DMS79 (cell line): ENCODE data around the gene CRB3.
A peak's percentile ranks its signal among the peaks of the same experiment; 100 is the strongest.
"Not testable (repeated sequence)": the region's sequence is repeated elsewhere in the genome, so short reads cannot be mapped to it uniquely, and the experiment has no call there.

Experiments
- DNase-seq: peaks from one replicate; lab custom pipeline; 2025; lab: John Stamatoyannopoulos, UW

CRB3 gene

GRCh38 chr19:6494438-6495036 is 30.5 kb downstream of the CRB3 start:
- no peak for DNase-seq

- DNase-seq: no peak
These were observed 31.9 kb downstream of the CRB3 start for GRCh38 chr19:6495947-6496346.

- no peak for DNase-seq
These were observed 34.4 kb downstream of the CRB3 start for GRCh38 chr19:6498294-6499036.

- DNase-seq: no peak
These were observed 35.1 kb downstream of the CRB3 start for GRCh38 chr19:6499052-6499790.

- DNase-seq: no peak
These were observed 37.0 kb downstream of the CRB3 start for GRCh38 chr19:6500837-6501739.

- DNase-seq: no peak
These were observed 37.9 kb downstream of the CRB3 start, which contains the start of gene TUBB4A for GRCh38 chr19:6501740-6502648. Gene TUBB4A, minus strand, starts transcription at chr19:6502309. Its CDS starts 97 bp downstream, at chr19:6502212.

- no peak for DNase-seq
These were observed 39.5 kb downstream of the CRB3 start for GRCh38 chr19:6503407-6504201.

GRCh38 chr19:6508028-6508771 is 44.1 kb downstream of the CRB3 start:
- DNase-seq: not testable (repeated sequence)

- DNase-seq: no peak
These were observed 45.3 kb downstream of the CRB3 start for GRCh38 chr19:6509118-6509971.

- no peak for DNase-seq
These were observed 46.5 kb downstream of the CRB3 start for GRCh38 chr19:6510618-6511017.

- no peak for DNase-seq
These were observed 50.0 kb downstream of the CRB3 start for GRCh38 chr19:6514089-6514488.

GRCh38 chr19:6514926-6515544 is 51.0 kb downstream of the CRB3 start:
- DNase-seq: no peak

- DNase-seq: peak; percentile 27
These were observed 52.1 kb downstream of the CRB3 start for GRCh38 chr19:6516018-6516658.
